Stimulated activated CD8-positive, alpha-beta memory T cell treated with anti-CD3 and anti-CD28 coated beads, Interleukin-15, amount 100 ng/mL, for 1 hour (primary cell): ENCODE measurements around the gene SPDYE3.
"Not testable (repeated sequence)": the region's sequence is repeated elsewhere in the genome, so short reads cannot be mapped to it uniquely, and the experiment has no call there.

Experiments used
- DNase-seq: peaks from one replicate; pipeline ENCODE4 v3.0.0-alpha.2; 2020; ENCODE audit warnings: low read depth

SPDYE3 gene, protein sequence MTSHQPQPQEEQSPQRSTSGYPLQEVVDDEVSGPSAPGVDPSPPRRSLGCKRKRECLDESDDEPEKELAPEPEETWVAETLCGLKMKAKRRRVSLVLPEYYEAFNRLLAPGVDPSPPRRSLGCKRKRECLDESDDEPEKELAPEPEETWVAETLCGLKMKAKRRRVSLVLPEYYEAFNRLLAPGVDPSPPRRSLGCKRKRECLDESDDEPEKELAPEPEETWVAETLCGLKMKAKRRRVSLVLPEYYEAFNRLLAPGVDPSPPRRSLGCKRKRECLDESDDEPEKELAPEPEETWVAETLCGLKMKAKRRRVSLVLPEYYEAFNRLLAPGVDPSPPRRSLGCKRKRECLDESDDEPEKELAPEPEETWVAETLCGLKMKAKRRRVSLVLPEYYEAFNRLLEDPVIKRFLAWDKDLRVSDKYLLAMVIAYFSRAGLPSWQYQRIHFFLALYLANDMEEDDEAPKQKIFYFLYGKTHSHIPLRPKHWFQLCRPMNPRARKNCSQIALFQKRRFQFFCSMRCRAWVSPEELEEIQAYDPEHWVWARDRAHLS

DNA sequence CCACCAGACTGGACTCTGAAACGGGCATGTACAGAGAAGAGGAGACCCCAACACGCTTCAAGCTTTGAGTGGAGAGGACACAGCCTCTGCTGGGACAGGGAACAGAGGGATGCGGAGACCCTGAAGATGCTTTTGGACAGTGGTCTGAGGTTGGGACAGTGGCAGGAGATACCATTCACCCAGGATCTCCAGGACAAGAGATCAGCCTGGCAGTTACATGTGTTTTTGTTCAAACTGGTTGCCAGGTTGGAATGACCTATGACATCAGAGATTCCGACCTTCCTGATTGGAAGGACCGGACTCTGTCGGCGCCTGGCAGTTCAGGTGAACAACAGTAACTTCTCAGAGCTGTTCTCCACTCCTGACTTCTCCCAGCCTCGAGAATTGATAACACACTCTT is at the start of gene SPDYE3:
SPDYE3 (plus strand) TSS at position 301 of the 400 bp plus-strand sequence. CDS start 184 bp downstream, outside the sequence.
- DNase-seq: not testable (repeated sequence)

DNA sequence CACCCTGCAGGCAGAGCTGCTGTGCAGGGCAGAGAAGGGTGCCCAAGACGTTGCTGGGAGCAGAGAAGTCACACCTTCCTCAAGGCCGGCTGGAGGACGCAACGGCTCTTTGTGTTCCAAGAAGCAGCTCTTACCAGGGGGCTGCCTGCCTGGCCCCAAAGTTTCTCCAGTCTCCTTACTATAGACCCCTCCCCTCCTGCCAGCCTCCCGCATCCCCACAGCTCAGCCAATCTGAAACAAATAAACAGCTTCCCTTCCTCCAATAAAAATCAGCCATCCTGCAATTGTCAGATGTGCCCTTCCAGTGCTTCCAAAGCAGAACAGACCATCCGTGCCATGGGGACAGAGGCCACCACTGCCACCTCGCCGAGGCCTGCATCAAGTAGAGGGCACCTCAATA is 47.5 kb upstream of the SPDYE3 start:
- DNase-seq: not testable (repeated sequence)

DNA sequence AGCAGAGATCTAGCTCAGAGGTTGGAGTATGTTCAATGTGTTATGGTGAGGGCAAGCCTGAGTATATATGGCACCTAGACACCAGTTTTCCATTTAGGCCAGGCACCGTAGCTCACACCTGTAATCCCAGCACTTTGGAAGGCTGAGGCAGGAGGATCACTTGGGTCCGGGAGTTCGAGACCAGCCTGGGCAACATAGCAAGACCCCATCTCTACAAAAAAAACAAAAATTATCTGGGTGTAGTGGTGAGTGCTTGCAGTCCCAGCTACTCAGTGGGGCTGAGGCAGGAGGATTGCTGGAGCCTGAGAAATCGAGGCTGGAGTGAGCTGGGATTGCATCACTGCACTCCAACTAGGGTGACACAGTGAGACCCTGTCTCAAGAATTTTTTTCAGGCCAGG is 44.6 kb upstream of the SPDYE3 start:
- DNase-seq: not testable (repeated sequence)

DNA sequence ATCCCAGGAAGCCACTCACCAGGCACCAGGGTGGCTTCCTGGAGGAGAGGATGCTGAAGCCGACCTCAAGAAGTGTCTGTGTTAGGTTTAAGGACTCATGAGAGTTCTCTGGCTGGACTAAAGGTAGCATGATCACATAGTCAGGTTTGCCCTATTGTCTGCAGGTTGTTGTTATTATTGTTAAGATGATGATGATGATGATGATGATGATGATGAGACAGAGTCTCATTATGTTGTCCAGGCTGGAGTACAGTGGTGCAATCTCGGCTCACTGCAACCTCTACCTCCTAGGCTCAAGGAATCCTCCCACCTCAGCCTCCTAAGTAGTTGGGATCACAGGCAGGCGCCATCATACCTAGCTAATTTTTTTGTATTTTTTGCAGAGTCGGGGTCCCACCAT is 43.3 kb upstream of the SPDYE3 start:
- not testable (repeated sequence) for DNase-seq

DNA sequence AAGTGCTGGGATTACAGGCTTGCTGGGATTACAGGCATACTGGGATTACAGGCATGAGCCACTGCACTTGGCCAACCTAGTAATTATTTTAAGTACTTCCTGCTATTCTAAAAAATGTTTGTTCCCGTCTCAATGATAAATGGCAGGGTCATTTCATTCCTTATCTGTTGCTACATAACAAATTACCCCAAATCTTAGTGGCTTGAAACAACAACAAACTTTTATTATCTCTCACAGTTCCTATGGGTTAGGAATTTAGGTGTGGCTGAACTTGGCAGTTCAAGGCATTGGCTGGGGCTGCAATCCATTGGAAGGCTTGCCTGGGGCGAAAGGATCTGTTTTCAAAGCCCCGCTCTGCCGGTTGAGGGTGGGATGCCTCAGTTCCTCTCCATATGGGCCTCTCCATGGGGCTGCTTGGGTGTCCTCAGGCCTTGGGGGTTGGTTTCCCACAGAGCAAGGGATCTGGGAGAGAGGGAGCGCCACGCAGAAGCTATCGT is 42.8 kb upstream of the SPDYE3 start:
- DNase-seq: not testable (repeated sequence)

DNA sequence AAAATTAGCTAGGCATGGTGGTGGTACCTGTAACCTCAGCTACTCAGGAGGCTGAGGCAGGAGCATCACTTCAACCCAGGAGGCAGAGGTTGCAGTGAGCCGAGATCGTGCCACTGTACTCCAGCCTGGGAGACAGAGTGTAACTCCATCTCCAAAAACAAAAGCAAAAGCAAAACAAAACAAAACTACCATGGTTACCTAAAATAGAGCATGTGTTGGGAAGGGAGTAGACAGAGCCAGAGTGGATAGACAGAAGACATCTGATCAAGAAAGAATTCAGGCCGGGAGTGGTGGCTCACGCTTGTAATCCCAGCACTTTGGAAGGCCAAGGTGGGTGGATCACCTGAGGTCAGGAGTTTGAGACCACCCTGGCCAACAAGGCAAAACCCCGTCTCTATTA is 41.7 kb upstream of the SPDYE3 start:
- DNase-seq: not testable (repeated sequence)

DNA sequence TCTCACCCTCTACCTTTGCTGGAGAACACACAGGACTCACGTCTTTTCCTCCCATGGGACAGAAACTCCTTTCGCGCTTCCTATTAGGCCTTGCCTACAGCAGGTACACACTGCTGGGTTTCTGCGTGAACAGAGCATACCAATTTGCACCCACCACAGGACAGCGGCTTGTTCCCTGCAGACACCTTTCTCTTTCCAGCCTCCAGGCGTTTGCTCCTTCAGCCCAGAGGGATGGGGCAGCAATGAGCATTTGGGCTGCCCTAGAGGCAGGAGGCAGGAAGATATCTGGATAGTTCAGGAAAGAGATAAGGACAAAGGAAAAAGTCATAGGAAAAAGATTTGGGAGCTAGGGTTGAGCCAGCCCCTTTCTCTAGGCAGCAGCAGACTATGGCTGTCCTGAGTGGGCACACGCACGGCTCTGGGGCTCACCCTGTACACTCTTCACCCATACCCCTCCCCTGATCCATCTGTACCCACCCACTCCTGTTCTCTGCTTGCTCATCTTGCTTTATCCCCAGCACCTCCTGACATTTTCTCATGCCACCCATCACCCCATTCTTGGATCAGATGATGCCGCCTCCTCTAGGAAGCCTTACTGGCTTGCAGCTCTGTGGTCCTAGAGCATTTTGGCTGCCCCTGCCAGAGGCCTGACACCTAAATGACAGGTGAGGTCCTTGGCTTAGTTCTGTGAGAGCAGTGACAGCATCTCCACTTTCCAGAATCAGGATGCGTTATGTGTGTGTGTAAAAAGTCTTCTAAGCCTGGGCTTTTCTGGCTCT is 40.7 kb upstream of the SPDYE3 start:
- no peak for DNase-seq

DNA sequence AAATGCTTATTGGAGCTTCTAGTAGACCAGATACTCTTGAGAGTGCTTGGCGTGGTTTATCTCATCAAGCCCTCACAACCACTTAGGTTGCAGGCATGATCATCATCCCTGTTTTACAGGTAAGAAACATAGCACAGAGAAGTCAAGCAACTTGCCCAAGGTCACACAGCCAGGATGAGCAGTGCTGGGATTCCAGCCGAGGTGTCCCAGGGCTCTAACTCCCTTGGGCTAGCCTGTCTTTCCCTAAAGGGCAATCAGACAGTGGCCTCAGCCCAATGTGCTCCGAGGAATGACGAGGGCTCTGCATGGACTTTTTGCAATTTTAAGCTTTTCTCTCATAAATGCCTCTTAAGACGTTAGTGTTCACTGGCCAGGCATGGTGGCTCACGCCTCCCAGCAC is 39.9 kb upstream of the SPDYE3 start:
- no peak for DNase-seq

DNA sequence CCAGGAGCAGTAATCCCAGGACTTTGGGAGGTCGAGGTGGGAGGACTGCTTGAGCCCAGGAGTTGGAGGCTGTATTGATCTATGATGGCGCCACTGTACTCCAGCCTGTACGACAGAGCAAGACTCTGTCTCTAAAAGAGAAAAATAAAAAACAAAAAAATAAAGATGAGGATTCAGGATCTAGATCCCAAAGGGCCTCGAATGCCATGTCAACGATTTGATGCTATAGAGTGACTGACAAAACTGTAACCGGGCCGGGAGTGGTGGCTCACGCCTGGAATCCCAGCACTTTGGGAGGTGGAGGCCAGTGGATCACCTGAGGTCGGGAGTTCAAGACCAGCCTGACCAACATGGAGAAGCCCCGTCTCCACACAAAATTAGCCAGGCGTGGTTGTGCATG is 38.6 kb upstream of the SPDYE3 start:
- DNase-seq: not testable (repeated sequence)

DNA sequence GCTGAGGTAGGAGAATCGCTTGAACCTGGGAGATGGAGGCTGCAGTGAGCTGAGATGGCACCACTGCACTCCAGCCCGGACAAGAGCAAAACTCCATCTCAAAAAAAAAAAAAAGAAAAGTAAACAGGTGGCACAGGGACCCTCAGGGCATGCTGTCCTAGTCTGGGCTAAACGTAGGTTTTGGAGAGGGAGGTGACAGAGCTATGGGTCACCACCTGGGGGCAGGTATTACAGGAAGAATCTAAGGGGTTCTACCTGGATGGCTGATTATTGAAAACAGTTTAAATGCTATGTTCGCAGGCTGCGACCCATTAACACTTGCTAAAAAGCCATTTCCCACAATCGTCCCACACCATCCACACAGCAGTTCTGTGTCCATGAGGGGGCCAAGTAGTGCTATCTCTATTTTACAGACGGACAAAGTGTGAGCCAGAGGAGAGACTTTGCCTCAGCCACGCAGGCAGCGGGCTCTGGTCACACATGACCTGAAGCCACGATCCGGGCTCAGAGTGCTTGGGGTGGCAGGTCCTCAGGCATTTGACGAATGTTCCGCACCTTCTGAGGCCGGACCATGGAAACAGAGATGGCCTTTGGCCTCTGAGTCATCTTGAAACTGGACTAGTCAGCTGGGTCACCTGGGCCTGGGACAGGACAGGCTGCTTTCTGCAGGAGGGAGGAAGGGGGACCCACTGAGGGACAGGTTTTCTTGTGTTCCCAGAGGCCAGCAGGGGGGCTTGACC is 38.0 kb upstream of the SPDYE3 start:
- DNase-seq: not testable (repeated sequence)

DNA sequence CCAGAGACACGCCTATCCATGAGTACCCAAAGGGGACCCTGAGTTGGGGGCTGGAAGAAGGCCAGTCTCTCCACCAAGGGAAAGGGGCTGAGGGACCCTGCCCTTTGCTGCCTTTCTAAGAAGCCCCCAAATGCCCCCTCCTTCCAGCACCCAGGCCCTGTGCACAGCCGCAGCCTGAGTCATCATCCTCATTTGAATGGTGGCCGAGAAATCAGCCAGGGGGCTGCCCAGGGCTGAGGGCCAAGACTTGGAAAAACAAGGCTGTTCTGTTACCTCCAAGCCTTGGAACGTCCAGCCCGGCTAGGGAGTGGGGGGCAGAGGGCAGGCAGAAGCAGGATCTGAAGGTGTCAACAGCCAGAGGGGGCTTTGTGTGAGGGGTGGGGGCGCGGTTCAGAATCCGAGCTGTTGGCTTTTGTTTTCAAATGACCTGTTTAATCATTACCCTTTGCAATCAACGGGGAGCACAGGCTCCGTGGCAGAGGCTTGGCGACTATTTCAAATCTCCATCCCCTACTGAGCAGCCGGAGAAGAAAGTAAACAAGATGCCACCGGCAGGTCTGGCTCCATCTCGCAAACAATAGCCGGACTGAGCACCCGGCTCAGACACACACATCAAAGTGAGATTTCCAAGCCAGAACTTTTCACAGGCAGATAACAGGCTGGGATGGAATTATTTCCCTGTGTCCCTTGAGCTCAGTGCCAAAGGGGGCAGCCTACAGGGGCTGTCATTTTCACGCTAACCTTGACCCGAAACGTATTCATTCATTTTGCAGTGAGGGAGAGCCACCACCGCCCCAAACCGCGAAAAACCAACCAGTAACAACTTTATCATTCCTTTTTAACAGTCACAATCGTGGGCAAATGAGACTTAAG is 37.2 kb upstream of the SPDYE3 start:
- DNase-seq: not testable (repeated sequence)

DNA sequence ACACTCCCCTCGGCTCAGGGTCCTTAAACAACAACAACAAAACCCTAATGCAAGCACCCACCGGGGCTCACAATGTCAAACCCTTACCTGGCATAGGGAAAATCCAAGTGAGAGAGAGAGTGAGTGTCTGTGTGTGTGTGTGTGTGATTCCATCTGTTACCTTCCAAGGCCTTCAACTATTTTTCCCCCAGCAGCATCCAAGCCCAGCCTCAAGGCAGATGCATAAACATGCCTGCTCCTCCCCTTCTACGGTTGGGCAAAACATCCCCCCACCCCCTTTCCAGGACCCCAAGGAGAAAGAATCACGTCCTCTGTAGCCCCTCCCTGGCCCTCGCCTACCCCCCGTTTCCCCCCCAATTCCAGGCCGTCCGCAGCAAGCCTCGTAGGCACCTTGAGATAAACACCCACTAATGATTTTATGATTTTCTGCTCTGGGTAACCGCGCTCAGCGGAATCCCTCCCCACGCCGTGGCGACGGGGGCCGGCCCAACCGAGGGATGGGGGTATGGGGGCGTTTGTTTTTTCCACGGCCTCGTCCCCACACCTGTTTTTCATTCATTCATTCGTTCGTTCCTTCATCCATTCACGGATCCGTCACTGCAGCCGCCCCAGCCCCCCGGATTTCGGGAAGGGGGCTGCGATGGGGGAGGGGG is 36.4 kb upstream of the SPDYE3 start:
- DNase-seq: not testable (repeated sequence)

DNA sequence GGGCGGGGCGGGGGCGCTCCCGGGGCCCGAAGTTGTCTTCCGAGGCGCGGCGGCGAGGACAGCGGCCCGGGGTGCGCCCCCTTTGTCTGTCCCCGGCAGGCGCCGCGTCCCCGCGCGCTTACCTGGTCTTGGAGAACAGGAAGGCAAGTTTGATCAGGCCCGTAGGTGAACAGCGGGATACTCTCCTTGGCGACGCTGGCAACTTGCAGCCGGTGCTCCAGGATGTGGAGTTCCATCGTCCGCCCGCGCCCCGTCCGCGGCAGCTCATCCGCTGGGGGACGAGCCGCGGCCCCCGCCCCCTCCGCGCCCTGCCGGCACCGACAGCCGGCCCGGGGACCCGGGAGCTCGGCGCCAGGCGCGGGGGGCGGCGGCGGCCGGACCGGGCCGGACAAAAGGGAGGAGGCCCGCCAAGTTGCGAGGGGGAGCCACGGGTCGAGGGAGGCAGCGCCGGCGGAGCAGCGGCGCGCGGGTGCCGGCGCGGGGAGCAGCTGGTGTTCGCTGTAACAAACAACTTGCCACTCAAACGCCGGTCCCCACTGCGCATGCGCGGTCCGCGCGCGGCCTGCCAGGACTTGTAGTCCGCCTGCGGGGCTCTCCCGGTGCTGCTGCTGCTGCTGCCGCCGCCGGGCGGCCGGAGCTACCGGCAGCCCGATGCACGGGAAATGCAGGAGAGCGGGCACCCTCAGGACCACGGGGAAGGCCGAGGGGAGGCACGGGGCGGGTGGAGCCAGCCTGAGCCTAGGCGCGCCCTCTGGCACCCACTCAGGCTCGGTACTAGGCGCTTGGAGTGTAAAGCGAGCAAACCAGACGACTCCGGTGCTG is 35.6 kb upstream of the SPDYE3 start:
- DNase-seq: peak; percentile 95

DNA sequence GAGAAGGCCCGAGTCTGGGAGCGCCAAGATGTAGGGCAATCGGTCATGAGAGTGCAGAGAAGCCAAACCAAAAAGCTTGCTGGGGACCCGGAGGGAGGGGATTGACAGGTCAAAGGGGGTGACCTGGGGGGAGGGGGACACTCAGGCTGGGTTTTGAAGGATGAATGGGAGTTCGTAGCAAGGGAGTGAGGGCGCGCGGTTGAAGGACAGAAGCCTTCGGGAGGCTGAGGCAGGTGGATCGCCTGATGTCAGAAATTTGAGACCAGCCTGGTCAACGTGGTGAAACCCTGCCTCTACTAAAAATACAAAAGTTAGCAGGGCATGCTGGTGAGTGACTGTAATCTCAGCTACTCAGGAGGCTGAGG is 35.0 kb upstream of the SPDYE3 start:
- DNase-seq: not testable (repeated sequence)

DNA sequence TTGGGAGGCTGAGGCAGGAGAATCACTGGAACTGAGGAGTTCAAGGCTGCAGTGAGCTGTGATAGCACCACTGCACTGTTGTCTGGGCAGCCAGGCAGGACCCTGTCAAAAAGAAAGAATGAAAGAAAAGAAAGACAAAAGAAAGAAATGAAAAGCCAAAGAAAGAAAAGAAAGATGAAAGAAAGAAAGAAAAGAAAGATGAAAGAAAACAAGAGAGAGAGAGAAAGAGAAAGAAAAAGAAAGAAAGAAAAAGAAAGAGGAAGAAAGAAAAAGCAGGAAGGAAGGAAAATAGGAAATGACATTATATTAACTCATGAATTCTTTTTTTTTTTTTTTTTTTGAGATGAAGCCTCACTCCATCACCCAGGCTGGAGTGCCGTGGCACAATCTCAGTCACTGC is 32.4 kb upstream of the SPDYE3 start:
- DNase-seq: no peak

DNA sequence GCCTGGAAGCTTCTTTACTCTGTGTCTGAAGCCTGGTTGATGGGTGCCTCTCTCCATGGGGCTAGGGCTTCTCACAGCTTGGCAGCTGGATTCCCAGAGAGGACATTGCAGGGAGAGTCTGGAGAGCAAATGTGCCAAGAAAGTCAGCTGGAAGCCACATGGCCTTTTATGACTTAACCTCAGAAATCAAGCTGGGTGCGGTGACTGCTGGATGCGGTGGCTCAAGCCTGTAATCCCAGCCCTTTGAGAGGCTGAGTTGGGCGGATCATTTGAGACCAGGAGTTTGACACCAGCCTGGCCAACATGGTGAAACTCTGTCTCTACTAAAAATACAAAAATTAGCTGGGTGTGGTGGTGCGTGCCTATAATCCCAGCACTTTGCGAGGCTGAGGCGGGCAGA is 31.4 kb upstream of the SPDYE3 start:
- DNase-seq: not testable (repeated sequence)

DNA sequence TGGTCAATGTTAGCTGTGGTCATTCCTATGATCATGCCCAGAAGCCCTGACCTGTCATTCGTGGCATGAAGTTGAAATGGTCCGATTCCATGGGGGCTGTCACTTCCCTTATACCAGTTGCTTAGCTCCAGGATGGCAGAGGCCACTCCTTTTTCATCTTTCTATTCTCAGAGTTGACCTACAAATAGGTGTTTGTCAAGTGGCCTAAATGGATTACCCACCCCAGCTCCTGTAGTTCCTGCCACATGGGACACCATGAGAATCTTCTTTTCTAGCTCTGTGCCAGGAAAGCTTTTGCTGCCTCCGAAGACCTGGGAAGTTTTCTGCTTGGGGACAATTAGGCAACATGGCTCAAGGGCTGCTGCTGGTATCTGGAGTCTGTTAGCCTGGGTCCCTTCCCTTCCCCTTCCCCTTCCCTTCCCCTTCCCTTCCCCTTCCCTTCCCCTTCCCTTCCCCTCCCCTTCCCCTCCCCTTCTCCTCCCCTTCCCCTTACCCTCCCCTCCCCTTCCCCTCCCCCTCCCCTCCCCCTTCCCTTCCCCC is 25.4 kb upstream of the SPDYE3 start:
- DNase-seq: not testable (repeated sequence)

DNA sequence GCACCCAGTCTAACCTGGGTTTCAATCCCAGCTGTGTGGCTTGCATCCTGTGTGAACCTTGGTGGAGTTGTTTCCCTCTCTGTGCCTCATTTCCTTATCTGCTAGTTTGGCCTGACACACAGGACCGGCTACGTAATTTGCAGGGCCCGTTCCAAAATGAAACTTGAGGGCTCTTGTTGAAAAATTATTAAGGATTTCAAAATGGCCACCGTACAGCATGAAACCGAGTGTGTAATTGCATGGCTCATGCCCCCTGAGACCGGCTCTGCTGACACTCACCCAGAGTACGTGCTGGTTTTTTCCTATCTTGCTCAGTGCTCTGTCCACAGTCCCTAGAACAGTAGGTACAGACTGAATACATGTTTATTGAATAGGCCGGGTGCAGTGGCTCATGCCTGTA is 24.4 kb upstream of the SPDYE3 start:
- DNase-seq: not testable (repeated sequence)
